B cell (primary cell): ENCODE measurements around the gene DSCAML1. TPM values are rescaled to one million over a fixed set of nuclear protein-coding genes. Genes with fewer than 3 reads are reported as not detected.

Experiments used
- ATAC-seq: fragments of 200-7000 bp; cut with Tn5 transposase; one replicate; pipeline ENCODE4 v1.10.0; 2021; ENCODE audit warnings: low read depth, mild to moderate bottlenecking, moderate number of reproducible peaks, moderate library complexity
- CTCF ChIA-PET: fragments of 350-600 bp; sonication (Branson Sonifier 250); formaldehyde crosslinking; loops from one replicate; lab custom pipeline; 2021; ENCODE audit warnings: antibody characterized with exemption, inconsistent platforms; lab: Charles Lee
- POLR2A ChIA-PET: fragments of 350-600 bp; sonication (Branson Sonifier 250); formaldehyde crosslinking; loops from one replicate; lab custom pipeline; 2021; ENCODE audit warnings: antibody characterized with exemption; lab: Charles Lee
- DNase-seq: peaks from one replicate; pipeline ENCODE4 v3.0.0; 2013
- H2AFZ ChIP-seq: 2 replicates; pipeline ENCODE4 v1.6.1; 2012; ENCODE audit warnings: mild to moderate bottlenecking, low read depth, low read length; ENCODE audit not compliant: insufficient read depth, poor library complexity, severe bottlenecking
- H3K27ac ChIP-seq, 2 donors: 1 replicate in 1 of 2; 2 replicates in 1 of 2; pipeline ENCODE4 v1.5.1; 2012 to 2013; ENCODE audit warnings: low read length in 2 of 2, mild to moderate bottlenecking in 2 of 2, moderate library complexity in 1 of 2
- H3K27me3 ChIP-seq, 4 experiments: fragments of 200-600 bp in 1 of 4; sonication (generic) in 1 of 4; replicated peaks in 1 of 4; 1 replicate in 2 of 4; 2 replicates in 2 of 4; pipeline versions ENCODE4 v1.6.1 to v1.7.0; 2013 to 2016; ENCODE audit warnings: low read length in 3 of 4, mild to moderate bottlenecking in 2 of 4, mixed read lengths in 1 of 4, moderate library complexity in 1 of 4; ENCODE audit not compliant: insufficient read depth in 4 of 4, control insufficient read depth in 3 of 4; ENCODE audit errors: control extremely low read depth in 1 of 4
- H3K36me3 ChIP-seq, 2 experiments: replicated peaks in 1 of 2; 1 replicate in 1 of 2; 2 replicates in 1 of 2; pipeline versions ENCODE4 v1.6.1 to v1.7.1; 2013; ENCODE audit warnings: low read length in 1 of 2; ENCODE audit not compliant: insufficient read depth in 2 of 2, control insufficient read depth in 1 of 2; ENCODE audit errors: control extremely low read depth in 1 of 2, extremely low read depth in 1 of 2
- H3K4me1 ChIP-seq, 2 donors: fragments of 200-600 bp in 1 of 2; sonication (generic) in 1 of 2; 1 replicate in 1 of 2; 2 replicates in 1 of 2; pipeline versions ENCODE4 v1.5.1 to v1.6.1; 2013 to 2017; ENCODE audit warnings: low read length in 2 of 2; ENCODE audit not compliant: control insufficient read depth in 2 of 2, insufficient read depth in 2 of 2
- H3K4me2 ChIP-seq: replicated peaks from 2 replicates; pipeline ENCODE3; 2012; ENCODE audit warnings: mild to moderate bottlenecking, low read depth, low read length; ENCODE audit not compliant: poor library complexity, severe bottlenecking
- H3K4me3 ChIP-seq, 5 experiments: fragments of 200-600 bp in 1 of 5; sonication (generic) in 1 of 5; 1 replicate in 3 of 5; 2 replicates in 2 of 5; pipeline versions ENCODE4 v1.5.1 to v1.7.0; 2011 to 2016; ENCODE audit warnings: low read length in 4 of 5, mild to moderate bottlenecking in 4 of 5, low read depth in 2 of 5, control low read depth in 1 of 5, moderate library complexity in 1 of 5; ENCODE audit not compliant: insufficient read depth in 1 of 5; ENCODE audit errors: control extremely low read depth in 1 of 5, extremely low read depth in 1 of 5
- H3K79me2 ChIP-seq: fragments of 200-600 bp; sonication (generic); one replicate; pipeline ENCODE4 v1.6.0; 2016; ENCODE audit warnings: low read length; ENCODE audit not compliant: control insufficient read depth, insufficient read depth
- H3K9ac ChIP-seq: fragments of 200-600 bp; sonication (generic); 2 replicates; pipeline ENCODE4 v1.6.1; 2017; ENCODE audit warnings: mild to moderate bottlenecking, low read length, moderate library complexity
- H3K9me3 ChIP-seq, 3 donors: one replicate each; pipeline versions ENCODE4 v1.6.1 to v1.7.1; 2013; ENCODE audit warnings: low read length in 2 of 3; ENCODE audit not compliant: control insufficient read depth in 2 of 3, insufficient read depth in 1 of 3; ENCODE audit errors: control extremely low read depth in 1 of 3
- H4K20me1 ChIP-seq: 2 replicates; pipeline ENCODE4 v1.6.0; 2012; ENCODE audit warnings: mild to moderate bottlenecking, low read length; ENCODE audit not compliant: insufficient read depth, control insufficient read depth, poor library complexity, severe bottlenecking
- H3K27ac Mint-ChIP-seq: one replicate; pipeline ENCODE4 v1.8.0; 2021; ENCODE audit warnings: mixed read lengths
- H3K27me3 Mint-ChIP-seq: one replicate; pipeline ENCODE4 v1.8.0; 2021; ENCODE audit warnings: mixed read lengths
- H3K4me1 Mint-ChIP-seq: one replicate; pipeline ENCODE4 v1.8.0; 2021; ENCODE audit warnings: mixed read lengths
- H3K4me3 Mint-ChIP-seq: one replicate; pipeline ENCODE4 v1.8.0; 2021; ENCODE audit warnings: mixed read lengths
- H3K9me3 Mint-ChIP-seq: one replicate; pipeline ENCODE4 v1.8.0; 2022; ENCODE audit warnings: mixed read lengths; ENCODE audit not compliant: insufficient read depth
- EZH2 ChIP-seq: IDR thresholded peaks from 2 replicates; pipeline ENCODE4 v1.6.1; 2012; ENCODE audit warnings: borderline replicate concordance, low read depth, mild to moderate bottlenecking, moderate library complexity, low read length; ENCODE audit not compliant: insufficient read depth, poor library complexity, severe bottlenecking
- WGBS: methylation state at CpG from one replicate; pipeline ENCODE4 v1.1.5; 2013; ENCODE audit warnings: missing lambda C conversion rate; ENCODE audit not compliant: insufficient coverage; 5-methylcytosine and 5-hydroxymethylcytosine counted together
- intact Hi-C: fragments of 100-400 bp; cut with micrococcal nuclease; formaldehyde crosslinking; loops from one replicate; pipeline ENCODE4 v1.10.0; 2022
- polyA plus RNA-seq: library from polyadenylated mRNA; depleted of rRNA; stranded (reverse); fragments of >200 nt; gene quantifications from 2 replicates; pipeline ENCODE4 v1.2.3, GENCODE V29; 2012
- total RNA-seq, 2 donors: library from RNA; stranded (reverse); fragments of 120-200 nt in 1 of 2; gene quantifications; 1 replicate in 1 of 2; 2 replicates in 1 of 2; pipeline versions ENCODE4 v1.2.3 to v1.2.4, GENCODE V29; 2013 to 2022
- TF ChIP-seq, protein P1 (sequence below): fragments of 200-600 bp; IDR thresholded peaks from one replicate; pipeline ENCODE4 v1.8.0; 2022; ENCODE audit warnings: antibody characterized with exemption, mild to moderate bottlenecking

Gene DSCAML1
- total and polyA plus RNA-seq, 2 donors (not counting 1 experiment from before 2014, with no cell fraction given) = 1.2 to 6.2 TPM

DNA sequence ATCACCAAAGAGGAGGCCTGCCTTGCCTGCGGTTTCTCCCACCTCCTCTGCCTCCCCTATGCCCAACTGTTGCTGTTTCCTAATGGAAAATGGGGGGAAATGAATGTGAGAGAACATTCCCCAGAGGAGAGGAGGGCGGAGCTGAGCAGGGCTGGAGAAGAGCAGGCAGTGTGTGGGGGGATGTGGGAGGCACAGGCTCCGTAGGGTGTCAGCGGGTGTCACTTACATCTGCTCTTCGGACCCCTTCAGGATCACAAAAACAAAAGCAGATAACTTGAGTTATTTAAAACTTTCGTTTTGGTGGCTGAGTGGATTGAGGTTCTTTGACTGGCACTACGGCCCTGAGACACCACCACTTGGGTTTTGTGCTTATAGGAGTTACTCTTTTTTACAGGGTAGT is 375.5 kb downstream of the DSCAML1 start:
- no peak overlapping the region for H3K27ac ChIP-seq
- WGBS = 88% methylated on average over 5 of the region's 7 CpGs

DNA sequence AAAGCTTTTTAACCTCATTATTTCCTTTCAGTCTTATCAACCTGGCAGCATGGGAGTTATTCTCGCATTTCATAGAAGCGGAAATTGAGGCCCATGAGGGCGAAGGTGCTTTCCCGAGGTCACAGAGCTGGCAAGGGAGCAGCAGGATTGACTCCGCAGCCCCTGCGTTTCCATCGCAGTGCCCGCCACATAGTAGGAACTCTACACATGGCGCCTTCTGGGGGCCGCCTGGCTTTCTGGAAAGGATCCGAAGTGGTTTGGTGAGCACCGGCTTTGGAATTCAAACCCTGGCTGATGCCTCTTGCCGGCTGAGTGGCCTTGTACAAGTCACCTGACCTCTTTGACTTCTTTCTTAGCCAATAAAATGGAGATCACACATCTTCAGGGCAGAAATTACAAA is 376.0 kb downstream of the DSCAML1 start:
- no peaks in the 10 kb centered on the region for H3K36me3 ChIP-seq
- no peaks in the 10 kb centered on the region for H3K9me3 Mint-ChIP-seq
- no peak overlapping the region for H3K4me2 ChIP-seq
- no peak overlapping the region for H3K4me3 ChIP-seq
- H3K9me3 ChIP-seq = peaks cover 0 to 2% (median 0%) of the 10 kb centered on the region in 3 donors
- peaks cover 0 to 2% of the 10 kb centered on the region in 2 donors for H3K4me1 ChIP-seq
- H3K27me3 Mint-ChIP-seq = peaks cover 12% of the 10 kb centered on the region
- H3K79me2 ChIP-seq = no peaks in the 10 kb centered on the region
- 88% methylated on average over 13 of the region's 13 CpGs for WGBS
- H3K27ac Mint-ChIP-seq = no peak overlapping the region
- no peak overlapping the region for H3K9ac ChIP-seq
- H4K20me1 ChIP-seq = no peaks in the 10 kb centered on the region
- no peak overlapping the region for H3K27ac ChIP-seq
- intact Hi-C loops = no loop called here
- H3K4me3 Mint-ChIP-seq = no peak overlapping the region
- no peaks in the 10 kb centered on the region for H3K4me1 Mint-ChIP-seq
- no peak for DNase-seq
- no peak overlapping the region for H2AFZ ChIP-seq
- ATAC-seq = no peak
- peaks cover 0 to 4% (median 0%) of the 10 kb centered on the region in 4 experiments for H3K27me3 ChIP-seq
- POLR2A ChIA-PET = no interaction called here
- CTCF ChIA-PET = no interaction called here
- TF ChIP-seq, protein P1, sequence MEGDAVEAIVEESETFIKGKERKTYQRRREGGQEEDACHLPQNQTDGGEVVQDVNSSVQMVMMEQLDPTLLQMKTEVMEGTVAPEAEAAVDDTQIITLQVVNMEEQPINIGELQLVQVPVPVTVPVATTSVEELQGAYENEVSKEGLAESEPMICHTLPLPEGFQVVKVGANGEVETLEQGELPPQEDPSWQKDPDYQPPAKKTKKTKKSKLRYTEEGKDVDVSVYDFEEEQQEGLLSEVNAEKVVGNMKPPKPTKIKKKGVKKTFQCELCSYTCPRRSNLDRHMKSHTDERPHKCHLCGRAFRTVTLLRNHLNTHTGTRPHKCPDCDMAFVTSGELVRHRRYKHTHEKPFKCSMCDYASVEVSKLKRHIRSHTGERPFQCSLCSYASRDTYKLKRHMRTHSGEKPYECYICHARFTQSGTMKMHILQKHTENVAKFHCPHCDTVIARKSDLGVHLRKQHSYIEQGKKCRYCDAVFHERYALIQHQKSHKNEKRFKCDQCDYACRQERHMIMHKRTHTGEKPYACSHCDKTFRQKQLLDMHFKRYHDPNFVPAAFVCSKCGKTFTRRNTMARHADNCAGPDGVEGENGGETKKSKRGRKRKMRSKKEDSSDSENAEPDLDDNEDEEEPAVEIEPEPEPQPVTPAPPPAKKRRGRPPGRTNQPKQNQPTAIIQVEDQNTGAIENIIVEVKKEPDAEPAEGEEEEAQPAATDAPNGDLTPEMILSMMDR = no peak
- no peak for TF ChIP-seq EZH2

More for the DNA sequence above, 375.5 kb downstream of the DSCAML1 start:
- Histone ChIP-seq H3K9ac (no peak overlapping the region), H2AFZ (no peak overlapping the region), H3K4me2 (no peak overlapping the region), H3K79me2 (no peaks in the 10 kb centered on the region), H3K4me1 (peaks cover 0 to 7% of the 10 kb centered on the region in 2 donors), H3K4me3 (no peak overlapping the region), H3K9me3 (peaks cover 0 to 2% (median 0%) of the 10 kb centered on the region in 3 donors), H4K20me1 (no peaks in the 10 kb centered on the region), H3K36me3 (no peaks in the 10 kb centered on the region), H3K27me3 (peaks cover 0 to 8% (median 0%) of the 10 kb centered on the region in 4 experiments)
- ATAC-seq = no peak
- ChIA-PET CTCF (no interaction called here), POLR2A (no interaction called here)
- no peak for DNase-seq
- peaks cover 12% of the 10 kb centered on the region for H3K27me3 Mint-ChIP-seq
- H3K4me3 Mint-ChIP-seq = no peak overlapping the region
- TF ChIP-seq EZH2 = no peak
- TF ChIP-seq, protein P1 = no peak
- no peaks in the 10 kb centered on the region for H3K9me3 Mint-ChIP-seq
- H3K27ac Mint-ChIP-seq = no peak overlapping the region
- peaks cover 4% of the 10 kb centered on the region for H3K4me1 Mint-ChIP-seq
- intact Hi-C loops = no loop called here
